ENCODE measurements around the gene OR8B12.
"Not testable (repeated sequence)": the region's sequence is repeated elsewhere in the genome, so short reads cannot be mapped to it uniquely, and the experiment has no call there.

OR8B12 gene

DNA sequence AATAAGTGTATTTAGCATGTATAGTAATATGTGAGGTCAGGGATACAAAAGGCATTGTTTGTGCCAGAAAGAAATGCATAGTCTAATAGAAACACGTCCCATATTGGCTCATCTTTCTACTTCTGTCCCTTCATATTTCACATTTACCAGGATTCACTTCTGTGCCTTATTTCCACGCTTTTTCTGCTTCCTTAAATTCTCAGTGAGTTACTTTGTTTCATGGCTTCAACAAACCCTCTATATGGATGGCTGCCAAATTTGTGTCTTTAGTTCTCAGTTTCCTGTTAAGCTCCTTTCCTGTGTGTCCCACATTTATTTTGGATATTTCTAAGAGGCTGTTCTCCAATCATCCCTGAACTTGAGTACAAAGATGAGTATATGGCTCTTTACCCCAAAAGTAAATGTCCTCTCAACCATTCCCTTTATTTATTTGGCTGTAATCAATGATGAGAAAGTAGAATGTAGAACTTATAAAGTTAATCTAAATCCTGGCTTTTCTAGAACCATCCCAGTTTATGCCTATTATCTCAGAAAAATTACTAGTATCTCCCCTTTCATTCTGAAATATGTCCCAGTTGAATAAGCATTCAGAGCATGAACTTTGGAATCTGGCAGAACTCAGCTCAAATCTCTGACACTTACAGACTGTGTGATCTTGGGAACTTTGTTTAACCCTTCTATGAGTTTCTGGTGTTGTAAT lies 23.5 kb downstream of the OR8B12 start:
- no peak for FAIRE-seq

DNA sequence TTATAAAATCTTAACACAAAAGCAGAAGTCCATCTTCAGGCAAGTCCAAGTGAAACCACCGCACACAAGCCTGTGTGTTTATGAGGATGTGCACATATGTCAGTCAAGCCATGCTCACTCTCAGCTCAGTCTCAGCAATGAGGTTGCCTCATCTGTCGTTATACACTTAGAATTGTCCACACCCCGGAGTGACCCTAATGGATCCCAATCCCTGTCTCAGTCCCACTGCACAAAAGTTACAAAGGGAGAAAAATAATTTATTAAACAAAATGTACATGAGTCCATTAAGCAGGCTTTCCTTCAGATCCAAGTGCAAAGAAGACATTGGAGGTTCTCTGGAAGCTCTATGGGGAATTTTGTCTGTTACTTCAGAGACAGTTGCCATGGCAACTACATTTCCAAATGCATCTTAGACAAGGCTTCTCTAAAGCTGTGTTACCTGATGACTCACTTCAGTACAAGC lies 24.4 kb downstream of the OR8B12 start:
- FAIRE-seq = no peak

DNA sequence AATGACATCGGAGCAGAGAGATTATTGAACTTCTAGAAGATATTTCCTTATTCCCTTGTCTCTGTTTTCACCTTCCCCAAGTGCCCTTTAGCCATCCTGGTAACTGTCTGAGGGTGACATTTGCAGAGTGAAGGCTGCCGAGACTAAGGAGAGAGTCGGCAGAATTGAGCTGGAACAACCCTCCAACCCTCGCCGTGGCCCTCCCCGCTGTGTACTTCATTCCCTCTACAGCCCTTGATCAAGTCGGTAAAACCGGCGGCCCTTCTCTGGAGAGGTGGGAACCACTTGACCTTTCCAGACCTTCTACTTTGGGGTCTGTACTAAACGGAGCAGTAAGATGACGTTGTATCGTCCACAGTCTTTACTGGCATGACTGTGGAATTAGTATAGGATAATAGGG lies 26.1 kb downstream of the OR8B12 start:
- no peak for FAIRE-seq

- not testable (repeated sequence) for FAIRE-seq
Observed at GRCh38 chr11:124514675-124515074, 28.8 kb downstream of the OR8B12 start.

DNA sequence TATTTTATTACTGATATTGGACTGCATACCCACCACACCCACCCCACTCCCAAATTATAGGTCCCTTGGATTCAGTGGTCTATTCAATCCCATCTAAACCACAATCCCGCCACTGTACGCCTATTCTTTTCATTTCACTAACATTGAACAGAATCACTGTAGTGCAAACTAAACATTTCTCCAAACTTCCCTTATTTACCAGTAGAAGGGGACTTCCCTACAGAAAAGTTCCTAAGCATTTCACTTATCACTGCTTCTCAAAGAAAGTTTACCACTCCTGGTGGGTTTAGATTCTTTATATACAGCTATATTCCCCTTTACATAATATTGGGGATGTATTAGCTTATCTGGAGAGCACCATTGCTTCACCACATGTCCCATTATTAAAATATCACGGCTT lies 29.3 kb downstream of the OR8B12 start:
- FAIRE-seq = no peak

- no peak for FAIRE-seq
Observed at GRCh38 chr11:124511745-124512144, 31.7 kb downstream of the OR8B12 start.

DNA sequence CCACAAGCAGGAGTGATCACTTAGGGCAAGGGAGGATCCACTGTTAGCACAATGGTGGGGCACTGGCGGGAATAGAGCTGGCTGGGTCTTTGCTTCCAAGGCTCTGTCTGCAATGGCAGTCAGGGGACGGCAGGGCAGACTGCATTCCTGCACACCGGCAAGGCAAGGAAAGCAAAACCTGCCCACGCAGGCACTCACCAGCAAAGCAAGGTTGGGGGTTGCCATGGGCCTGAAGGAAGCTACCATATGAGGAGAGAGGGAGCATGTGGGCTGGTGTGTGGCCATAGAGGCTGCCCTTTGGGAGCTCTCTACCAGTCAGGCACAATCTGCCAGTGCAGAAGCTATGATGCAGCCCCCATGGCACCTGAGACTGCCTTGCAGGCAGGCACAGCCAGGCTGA lies 33.2 kb downstream of the OR8B12 start:
- FAIRE-seq = no peak

- no peak for FAIRE-seq
Observed at GRCh38 chr11:124499711-124500110, 43.7 kb downstream of the OR8B12 start.

GRCh38 chr11:124493016-124493655 lies 50.3 kb downstream of the OR8B12 start:
- no peak for FAIRE-seq

Measured in TTC549 (cell line).